Vagina (tissue), 2 donors: ENCODE results near the gene MED13L. TPM values are rescaled to one million over a fixed set of nuclear protein-coding genes. Genes with fewer than 3 reads are reported as not detected.

ENCODE experiments used
- DNase-seq, 2 donors: peaks; one replicate each; pipeline ENCODE4 v3.0.0-alpha.2; 2017; ENCODE audit errors: extremely low spot score in 2 of 2
- H3K27ac ChIP-seq: fragments of 200-600 bp; sonication (generic); one replicate; pipeline ENCODE4 v1.5.1; 2019
- H3K27me3 ChIP-seq: fragments of 200-600 bp; sonication (generic); one replicate; pipeline ENCODE4 v1.5.1; 2019
- H3K36me3 ChIP-seq, 2 donors: fragments of 200-600 bp; sonication (generic); one replicate each; pipeline ENCODE4 v1.5.1; 2017 to 2019
- H3K4me1 ChIP-seq: fragments of 200-600 bp; sonication (generic); one replicate; pipeline ENCODE4 v1.5.1; 2019
- H3K4me3 ChIP-seq, 2 donors: fragments of 200-600 bp; sonication (generic); 1 replicate in 1 of 2; 2 replicates in 1 of 2; pipeline ENCODE4 v1.5.1; 2016 to 2019
- H3K9me3 ChIP-seq: fragments of 200-600 bp; sonication (generic); one replicate; pipeline ENCODE4 v1.5.1; 2019
- CTCF ChIP-seq, 3 experiments: fragments of 450-650 bp in 2 of 3; fragments of 200-600 bp in 1 of 3; sonication (generic) in 1 of 3; IDR thresholded peaks; one replicate each; pipeline ENCODE4 v1.5.1; 2017 to 2019; ENCODE audit warnings: antibody characterized with exemption in 3 of 3, mild to moderate bottlenecking in 2 of 3, moderate library complexity in 2 of 3
- POLR2A ChIP-seq, 2 donors: fragments of 450-650 bp; IDR thresholded peaks; one replicate each; pipeline ENCODE4 v1.6.1; 2017; ENCODE audit warnings: antibody characterized with exemption in 2 of 2, mild to moderate bottlenecking in 2 of 2, moderate library complexity in 2 of 2
- POLR2AphosphoS5 ChIP-seq, 2 donors: sonication (generic); formaldehyde crosslinking; IDR thresholded peaks; one replicate each; pipeline ENCODE4 v1.9.0; 2017; ENCODE audit warnings: antibody characterized with exemption in 2 of 2, mild to moderate bottlenecking in 2 of 2, low read depth in 1 of 2; ENCODE audit not compliant: insufficient read depth in 1 of 2
- intact Hi-C: fragments of 100-400 bp; cut with DNase I; formaldehyde crosslinking; loops from one replicate; pipeline ENCODE4 v1.15.1; 2023
- total RNA-seq: library from RNA; depleted of rRNA; stranded (reverse); fragments of >200 nt; gene quantifications from one replicate; pipeline ENCODE4 v1.2.3, GENCODE V29; 2016

The MED13L gene
- total RNA-seq, 1 donor from 2014 or later: 161 TPM

- no peak overlapping the region for H3K27ac ChIP-seq
- no peaks in the 10 kb centered on the region for H3K9me3 ChIP-seq
- no peaks in the 10 kb centered on the region for H3K36me3 ChIP-seq
- peaks cover 67% of the 10 kb centered on the region for H3K4me1 ChIP-seq
- no peak for DNase-seq
- intact Hi-C loops: no loop called here
- no peaks in the 10 kb centered on the region for H3K27me3 ChIP-seq
- TF ChIP-seq POLR2AphosphoS5 (IDR thresholded peaks at IDR 0.05; ENCODE audit: insufficient read depth in 1 of 2, low read depth in 1 of 2): no peak
- TF ChIP-seq POLR2A (IDR thresholded peaks at IDR 0.05): no peak
- no peak for TF ChIP-seq CTCF (IDR thresholded peaks at IDR 0.05)
- H3K4me3 ChIP-seq: no peak overlapping the region
Observed at GRCh38 chr12:116189692-116190091, 87.8 kb downstream of the MED13L start.

GRCh38 chr12:116188581-116188980 is 88.9 kb downstream of the MED13L start:
- intact Hi-C loops: no loop called here
- no peak overlapping the region for H3K27ac ChIP-seq
- peaks cover 67% of the 10 kb centered on the region for H3K4me1 ChIP-seq
- TF ChIP-seq CTCF (IDR thresholded peaks at IDR 0.05) (no peak), POLR2AphosphoS5 (IDR thresholded peaks at IDR 0.05; ENCODE audit: insufficient read depth in 1 of 2, low read depth in 1 of 2) (no peak)
- DNase-seq: no peak
- no peak overlapping the region for H3K4me3 ChIP-seq
- H3K9me3 ChIP-seq: no peaks in the 10 kb centered on the region
- no peaks in the 10 kb centered on the region for H3K36me3 ChIP-seq
- no peaks in the 10 kb centered on the region for H3K27me3 ChIP-seq

GRCh38 chr12:116187151-116187511 is 90.4 kb downstream of the MED13L start:
- DNase-seq: no peak
- no peaks in the 10 kb centered on the region for H3K36me3 ChIP-seq
- no peaks in the 10 kb centered on the region for H3K9me3 ChIP-seq
- peaks cover 63% of the 10 kb centered on the region for H3K4me1 ChIP-seq
- intact Hi-C loops: no loop called here
- no peak overlapping the region for H3K27ac ChIP-seq
- H3K4me3 ChIP-seq: no peak overlapping the region
- no peaks in the 10 kb centered on the region for H3K27me3 ChIP-seq
- TF ChIP-seq POLR2A (IDR thresholded peaks at IDR 0.05) (no peak), POLR2AphosphoS5 (IDR thresholded peaks at IDR 0.05; ENCODE audit: insufficient read depth in 1 of 2, low read depth in 1 of 2) (no peak), CTCF (IDR thresholded peaks at IDR 0.05) (no peak)

- no peak overlapping the region for H3K27ac ChIP-seq
- intact Hi-C loops: no loop called here
- H3K9me3 ChIP-seq: no peaks in the 10 kb centered on the region
- H3K4me1 ChIP-seq: peaks cover 62% of the 10 kb centered on the region
- TF ChIP-seq CTCF (IDR thresholded peaks at IDR 0.05) (no peak), POLR2AphosphoS5 (IDR thresholded peaks at IDR 0.05; ENCODE audit: insufficient read depth in 1 of 2, low read depth in 1 of 2) (no peak), POLR2A (IDR thresholded peaks at IDR 0.05) (no peak)
- DNase-seq: no peak
- H3K27me3 ChIP-seq: no peaks in the 10 kb centered on the region
- H3K4me3 ChIP-seq: no peak overlapping the region
- H3K36me3 ChIP-seq: no peaks in the 10 kb centered on the region
Observed at GRCh38 chr12:116186482-116187150, 90.9 kb downstream of the MED13L start.

- TF ChIP-seq POLR2A (IDR thresholded peaks at IDR 0.05) (no peak), CTCF (IDR thresholded peaks at IDR 0.05) (no peak), POLR2AphosphoS5 (IDR thresholded peaks at IDR 0.05; ENCODE audit: insufficient read depth in 1 of 2, low read depth in 1 of 2) (no peak)
Observed at GRCh38 chr12:116184763-116185162, 92.7 kb downstream of the MED13L start.

More at GRCh38 chr12:116184763-116185162, 92.7 kb downstream of the MED13L start:
- Histone ChIP-seq H3K4me1 (peaks cover 51% of the 10 kb centered on the region), H3K36me3 (no peaks in the 10 kb centered on the region), H3K27me3 (no peaks in the 10 kb centered on the region), H3K27ac (no peak overlapping the region), H3K4me3 (no peak overlapping the region), H3K9me3 (no peaks in the 10 kb centered on the region)
- intact Hi-C loops: no loop called here
- DNase-seq: no peak
